ENCODE measurements around the gene C20orf96. TPM values are rescaled to one million over a fixed set of nuclear protein-coding genes. Genes with fewer than 3 reads are reported as not detected.

C20orf96 gene
- total and polyA plus RNA-seq, 4 donors: 4.6 to 11.1 (median 5.4) TPM

DNA sequence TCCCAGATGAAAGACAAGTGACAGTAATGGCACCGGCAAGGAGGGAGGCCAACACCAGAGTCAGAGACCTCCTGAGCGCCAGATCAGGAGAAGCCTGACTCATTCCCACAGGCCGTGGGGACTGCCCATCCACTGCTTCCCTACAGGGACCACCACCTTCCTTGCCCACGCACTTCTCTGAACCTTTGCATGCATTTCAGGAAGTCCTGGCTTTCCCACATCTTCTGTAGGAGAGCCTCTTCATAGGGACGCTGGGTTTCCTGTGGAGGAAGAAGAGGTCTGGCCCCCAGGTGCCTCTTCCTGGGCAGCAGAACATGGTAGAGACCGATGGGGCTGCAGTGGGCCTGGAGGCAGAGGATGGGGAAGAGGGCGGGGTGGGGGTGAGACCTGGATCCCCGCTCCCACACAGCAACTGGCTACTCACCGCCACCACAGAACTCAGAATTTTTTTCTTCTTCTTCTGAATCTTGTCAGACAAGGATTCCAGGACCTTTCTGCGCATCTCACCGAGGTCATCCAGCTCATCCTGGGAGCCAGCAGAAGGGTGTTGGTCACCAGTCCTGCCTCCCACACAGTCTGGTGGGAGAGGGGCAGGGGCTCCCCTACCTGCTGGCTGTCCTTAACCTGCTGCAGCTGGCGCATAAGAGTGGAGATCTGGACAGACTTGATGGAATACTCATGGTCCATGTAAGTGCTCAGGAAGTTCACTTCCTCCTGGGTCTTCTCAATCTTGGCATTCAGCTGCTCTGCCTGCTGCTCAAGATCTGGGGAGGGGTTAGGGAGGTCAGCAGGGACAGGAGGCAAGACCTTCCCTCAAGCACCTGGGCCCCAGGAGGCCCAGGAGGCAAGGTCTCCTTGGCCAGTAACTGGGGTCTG lies 13.7 kb downstream of the C20orf96 start:
- H3K9me3 ChIP-seq (ENCODE audit: control insufficient read depth, low read length): no peaks in the 10 kb centered on the region
- H3K4me1 ChIP-seq (ENCODE audit: control insufficient read depth in 1 of 2, insufficient read depth in 2 of 2, low read length in 2 of 2): no peaks in the 10 kb centered on the region
- H3K4me3 ChIP-seq (ENCODE audit: low read length in 2 of 2): no peak overlapping the region
- no peak for ATAC-seq (ENCODE audit: low FRiP score)
- intact Hi-C loops (cut with DNase I): no loop called here
- no peak overlapping the region for H3K27ac ChIP-seq (ENCODE audit: low read depth in 1 of 2, low read length in 2 of 2)
- H3K27me3 ChIP-seq (ENCODE audit: control insufficient read depth in 1 of 2, insufficient read depth in 2 of 2, low read length in 1 of 2): no peaks in the 10 kb centered on the region
- H3K36me3 ChIP-seq (ENCODE audit: control insufficient read depth in 1 of 2, insufficient read depth in 2 of 2, low read length in 1 of 2): peaks cover 0 to 3% of the 10 kb centered on the region in 2 donors
- WGBS, 2 donors: 95 to 96% methylated on average over 12 of the region's 12 CpGs
- peak in 1 of 2 donors; percentile 44 for DNase-seq

DNA sequence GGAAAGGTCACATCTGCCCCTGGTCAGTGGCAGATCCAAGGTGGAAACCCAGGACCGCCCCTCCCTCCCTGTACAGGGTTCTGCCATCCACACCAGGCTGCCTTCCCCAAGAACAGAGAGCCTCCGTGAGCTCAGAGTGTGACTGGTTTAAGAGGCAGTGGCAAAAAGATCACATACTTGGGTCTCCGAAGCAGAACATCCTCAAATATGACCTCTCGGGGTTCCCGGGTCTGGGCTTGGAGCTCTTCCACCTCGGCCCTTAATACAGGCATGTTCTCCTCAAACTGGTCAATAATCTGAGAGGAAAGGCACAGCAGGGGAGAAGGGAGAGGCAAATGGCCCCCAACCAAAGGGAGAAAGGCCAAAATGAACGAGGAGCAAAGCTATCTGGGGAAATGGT lies 14.8 kb downstream of the C20orf96 start:
- no peaks in the 10 kb centered on the region for H3K4me1 ChIP-seq (ENCODE audit: control insufficient read depth in 1 of 2, insufficient read depth in 2 of 2, low read length in 2 of 2)
- WGBS, 2 donors: 79 to 85% methylated on average over 7 of the region's 7 CpGs
- no peak overlapping the region for H3K27ac ChIP-seq (ENCODE audit: low read depth in 1 of 2, low read length in 2 of 2)
- H3K27me3 ChIP-seq (ENCODE audit: control insufficient read depth in 1 of 2, insufficient read depth in 2 of 2, low read length in 1 of 2): no peaks in the 10 kb centered on the region
- H3K9me3 ChIP-seq (ENCODE audit: control insufficient read depth, low read length): no peaks in the 10 kb centered on the region
- H3K4me3 ChIP-seq (ENCODE audit: low read length in 2 of 2): no peak overlapping the region
- ATAC-seq (ENCODE audit: low FRiP score): no peak
- H3K36me3 ChIP-seq (ENCODE audit: control insufficient read depth in 1 of 2, insufficient read depth in 2 of 2, low read length in 1 of 2): peaks cover 0 to 3% of the 10 kb centered on the region in 2 donors
- intact Hi-C loops (cut with DNase I): no loop called here
- DNase-seq: no peak

DNA sequence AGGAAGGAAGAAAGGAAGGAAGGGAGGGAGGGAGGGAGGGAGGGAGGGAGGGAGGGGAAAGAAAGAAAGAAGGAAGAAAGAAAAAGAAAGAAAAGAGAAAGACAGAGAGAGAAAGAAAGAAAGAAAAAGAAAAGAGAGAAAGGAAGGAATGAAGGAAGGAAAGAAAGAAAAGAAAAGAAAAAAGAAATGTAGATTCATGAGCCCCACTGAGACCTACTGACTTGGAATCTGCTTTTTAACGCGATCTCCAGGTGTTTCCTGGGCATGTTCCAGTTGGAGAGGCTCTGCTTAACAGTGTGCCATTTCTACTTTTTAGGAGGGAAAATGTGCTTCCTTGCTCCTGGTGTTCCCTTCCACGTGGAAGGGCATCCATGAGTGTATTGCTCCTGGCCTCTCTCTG lies 16.7 kb downstream of the C20orf96 start:
- no peaks in the 10 kb centered on the region for H3K4me1 ChIP-seq (ENCODE audit: control insufficient read depth in 1 of 2, insufficient read depth in 2 of 2, low read length in 2 of 2)
- H3K9me3 ChIP-seq (ENCODE audit: control insufficient read depth, low read length): no peaks in the 10 kb centered on the region
- ATAC-seq (ENCODE audit: low FRiP score) (no peak), DNase-seq (no peak)
- H3K36me3 ChIP-seq (ENCODE audit: control insufficient read depth in 1 of 2, insufficient read depth in 2 of 2, low read length in 1 of 2): peaks cover 0 to 3% of the 10 kb centered on the region in 2 donors
- no peak overlapping the region for H3K4me3 ChIP-seq (ENCODE audit: low read length in 2 of 2)
- WGBS, 2 donors: 54 to 75% methylated on average over 3 of the region's 3 CpGs
- H3K27ac ChIP-seq (ENCODE audit: low read depth in 1 of 2, low read length in 2 of 2): no peak overlapping the region
- intact Hi-C loops (cut with DNase I): no loop called here
- H3K27me3 ChIP-seq (ENCODE audit: control insufficient read depth in 1 of 2, insufficient read depth in 2 of 2, low read length in 1 of 2): no peaks in the 10 kb centered on the region

DNA sequence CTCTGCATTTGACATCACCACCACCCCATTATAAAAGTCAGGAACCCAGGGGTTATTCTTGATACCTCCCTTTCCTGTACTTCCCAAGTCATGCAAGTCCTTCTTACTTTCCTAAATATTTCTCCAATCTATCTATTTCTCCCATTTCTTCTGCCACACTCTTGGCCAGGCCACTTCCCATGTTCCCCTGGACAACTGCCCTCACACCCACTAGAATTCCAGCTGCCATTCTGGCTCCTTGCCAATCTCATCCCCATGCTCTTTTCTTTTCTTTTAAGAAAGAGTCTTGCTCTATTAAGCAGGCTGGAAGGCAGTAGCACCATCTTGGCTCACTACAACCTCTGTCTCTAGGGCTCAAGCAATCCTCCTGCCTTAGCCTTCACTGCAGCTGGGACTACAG lies 17.8 kb downstream of the C20orf96 start:
- intact Hi-C loops (cut with DNase I): no loop called here
- ATAC-seq (ENCODE audit: low FRiP score) (no peak), DNase-seq (no peak)
- no peak overlapping the region for H3K27ac ChIP-seq (ENCODE audit: low read depth in 1 of 2, low read length in 2 of 2)
- no peaks in the 10 kb centered on the region for H3K4me1 ChIP-seq (ENCODE audit: control insufficient read depth in 1 of 2, insufficient read depth in 2 of 2, low read length in 2 of 2)
- no peak overlapping the region for H3K4me3 ChIP-seq (ENCODE audit: low read length in 2 of 2)
- H3K27me3 ChIP-seq (ENCODE audit: control insufficient read depth in 1 of 2, insufficient read depth in 2 of 2, low read length in 1 of 2): no peaks in the 10 kb centered on the region
- H3K9me3 ChIP-seq (ENCODE audit: control insufficient read depth, low read length): no peaks in the 10 kb centered on the region
- peaks cover 0 to 3% of the 10 kb centered on the region in 2 donors for H3K36me3 ChIP-seq (ENCODE audit: control insufficient read depth in 1 of 2, insufficient read depth in 2 of 2, low read length in 1 of 2)

DNA sequence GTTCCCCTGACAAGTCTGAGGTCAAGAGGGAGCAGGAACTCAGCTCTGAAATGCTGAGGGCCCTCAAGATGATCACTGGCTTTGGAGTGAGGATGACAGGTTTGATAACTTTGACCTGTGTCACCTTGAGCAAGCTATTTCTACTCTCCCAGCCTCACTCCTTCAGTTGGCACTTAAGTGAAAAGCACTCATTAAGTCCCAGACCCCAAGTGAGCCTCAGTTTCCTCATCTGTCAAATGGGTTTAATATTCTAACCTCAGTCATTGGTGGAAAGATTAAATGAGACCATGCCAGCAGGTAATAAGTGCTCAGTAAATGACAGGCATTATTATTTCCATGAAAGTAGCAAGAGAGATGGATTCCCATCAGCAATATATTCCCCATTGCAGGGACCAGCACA lies 19.0 kb downstream of the C20orf96 start:
- ATAC-seq (ENCODE audit: low FRiP score) (no peak), DNase-seq (no peak)
- Histone ChIP-seq H3K27me3 (ENCODE audit: control insufficient read depth in 1 of 2, insufficient read depth in 2 of 2, low read length in 1 of 2) (no peaks in the 10 kb centered on the region), H3K9me3 (ENCODE audit: control insufficient read depth, low read length) (no peaks in the 10 kb centered on the region), H3K4me3 (ENCODE audit: low read length in 2 of 2) (no peak overlapping the region), H3K4me1 (ENCODE audit: control insufficient read depth in 1 of 2, insufficient read depth in 2 of 2, low read length in 2 of 2) (no peaks in the 10 kb centered on the region), H3K27ac (ENCODE audit: low read depth in 1 of 2, low read length in 2 of 2) (no peak overlapping the region), H3K36me3 (ENCODE audit: control insufficient read depth in 1 of 2, insufficient read depth in 2 of 2, low read length in 1 of 2) (no peaks in the 10 kb centered on the region)
- intact Hi-C loops (cut with DNase I): no loop called here

DNA sequence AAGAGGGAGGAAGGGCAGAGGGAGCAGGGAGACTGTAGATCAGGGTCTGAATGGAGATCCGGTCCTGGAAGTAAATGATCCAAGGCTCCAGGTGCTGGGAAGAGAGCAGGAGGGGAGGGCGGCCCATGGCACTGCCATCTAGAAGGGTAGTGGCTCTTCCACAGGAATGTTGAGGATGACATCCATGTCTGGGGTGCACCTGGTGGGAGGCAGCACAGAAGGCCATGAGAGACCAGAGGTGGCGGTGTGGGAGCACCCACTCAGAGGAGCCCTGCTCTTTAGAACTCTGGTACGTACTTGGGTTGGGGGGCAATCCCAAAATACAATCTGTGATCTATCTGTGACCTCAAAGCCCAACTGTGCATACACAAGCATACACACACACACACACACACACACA lies 19.5 kb downstream of the C20orf96 start:
- no peaks in the 10 kb centered on the region for H3K9me3 ChIP-seq (ENCODE audit: control insufficient read depth, low read length)
- no peak overlapping the region for H3K27ac ChIP-seq (ENCODE audit: low read depth in 1 of 2, low read length in 2 of 2)
- no peak for DNase-seq
- no peak for ATAC-seq (ENCODE audit: low FRiP score)
- 92 to 95% methylated on average over 4 of the region's 4 CpGs for WGBS, 2 donors
- H3K4me3 ChIP-seq (ENCODE audit: low read length in 2 of 2): no peak overlapping the region
- no peaks in the 10 kb centered on the region for H3K27me3 ChIP-seq (ENCODE audit: control insufficient read depth in 1 of 2, insufficient read depth in 2 of 2, low read length in 1 of 2)
- H3K4me1 ChIP-seq (ENCODE audit: control insufficient read depth in 1 of 2, insufficient read depth in 2 of 2, low read length in 2 of 2): no peaks in the 10 kb centered on the region
- H3K36me3 ChIP-seq (ENCODE audit: control insufficient read depth in 1 of 2, insufficient read depth in 2 of 2, low read length in 1 of 2): no peaks in the 10 kb centered on the region
- intact Hi-C loops (cut with DNase I): no loop called here

DNA sequence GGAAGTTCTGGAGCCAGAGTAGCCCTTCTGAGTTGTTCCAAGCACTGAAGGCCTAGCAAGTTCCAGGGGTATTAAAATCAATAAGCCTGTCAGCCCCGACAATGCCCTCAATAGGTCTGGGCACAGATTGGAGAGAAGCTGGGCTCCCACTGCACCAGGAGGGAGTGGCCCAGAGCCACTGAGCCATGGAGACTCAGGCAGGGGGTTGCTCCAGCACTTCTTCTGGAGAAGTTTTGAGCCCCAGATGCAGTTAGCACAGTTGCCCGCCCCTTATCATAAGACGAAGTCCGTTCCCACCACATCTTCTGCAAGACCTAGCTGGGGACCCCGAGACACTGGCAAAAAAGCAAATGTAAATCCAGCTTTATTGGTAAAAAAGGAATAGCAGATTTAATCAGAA lies 20.0 kb downstream of the C20orf96 start:
- no peaks in the 10 kb centered on the region for H3K4me1 ChIP-seq (ENCODE audit: control insufficient read depth in 1 of 2, insufficient read depth in 2 of 2, low read length in 2 of 2)
- H3K9me3 ChIP-seq (ENCODE audit: control insufficient read depth, low read length): no peaks in the 10 kb centered on the region
- 89 to 90% methylated on average over 5 of the region's 5 CpGs for WGBS, 2 donors
- ATAC-seq (ENCODE audit: low FRiP score) (no peak), DNase-seq (no peak)
- no peak overlapping the region for H3K27ac ChIP-seq (ENCODE audit: low read depth in 1 of 2, low read length in 2 of 2)
- intact Hi-C loops (cut with DNase I): no loop called here
- no peaks in the 10 kb centered on the region for H3K27me3 ChIP-seq (ENCODE audit: control insufficient read depth in 1 of 2, insufficient read depth in 2 of 2, low read length in 1 of 2)
- no peaks in the 10 kb centered on the region for H3K36me3 ChIP-seq (ENCODE audit: control insufficient read depth in 1 of 2, insufficient read depth in 2 of 2, low read length in 1 of 2)
- H3K4me3 ChIP-seq (ENCODE audit: low read length in 2 of 2): no peak overlapping the region

DNA sequence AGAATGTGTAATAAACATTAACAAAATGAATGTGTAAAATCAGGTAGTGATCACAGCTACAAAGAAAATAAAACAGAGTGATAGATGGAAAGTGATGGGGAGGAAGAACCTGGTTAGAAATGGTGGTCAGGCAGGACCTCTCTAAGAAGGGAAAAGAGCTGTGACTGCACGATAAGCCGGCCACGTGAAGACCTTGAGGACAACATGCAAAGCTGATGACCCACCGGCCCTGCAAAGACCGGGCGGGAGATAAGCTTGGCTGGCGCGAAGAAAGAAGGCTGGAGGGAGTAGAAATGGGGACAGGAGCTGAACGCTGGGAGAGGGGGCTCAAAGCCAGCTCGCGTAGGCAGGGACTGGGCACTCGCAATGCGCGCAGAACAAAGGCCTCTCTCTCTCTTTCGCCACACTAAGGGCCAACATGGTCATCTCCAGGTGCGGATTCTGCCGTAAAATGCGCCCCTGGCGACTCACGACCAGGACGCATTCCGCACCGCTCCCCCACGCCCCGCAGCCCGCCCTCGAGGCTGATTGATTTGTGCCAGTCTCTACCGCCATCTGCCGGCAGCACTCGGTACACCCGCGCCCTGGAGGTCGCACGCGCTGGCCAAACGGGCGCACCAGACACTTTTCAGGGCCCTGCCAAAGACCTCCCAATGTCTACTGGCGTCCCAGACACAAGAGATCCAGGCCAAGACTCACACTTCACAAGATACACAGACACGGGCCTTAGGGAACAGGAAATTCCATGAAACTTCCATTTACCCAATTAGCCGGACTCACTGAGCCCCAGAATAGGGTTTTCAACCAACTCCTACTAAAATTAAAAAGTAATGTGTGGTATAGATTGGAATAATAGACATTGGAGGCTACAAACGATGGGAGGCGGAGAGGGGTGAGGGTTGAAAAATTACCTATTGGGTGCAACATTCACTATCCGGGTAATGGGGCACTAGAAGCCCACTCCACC lies 23.7 kb downstream of the C20orf96 start:
- intact Hi-C loops (cut with DNase I): loop anchor here in 1 of 2 donors (2.0 to 10.0 kb wide), 2 partner anchors 58 to 68 kb away; no protein-coding TSS in a partner anchor
- Histone ChIP-seq H3K4me3 (ENCODE audit: low read length in 2 of 2) (peak overlapping the region; percentile 5 to 28), H3K36me3 (ENCODE audit: control insufficient read depth in 1 of 2, insufficient read depth in 2 of 2, low read length in 1 of 2) (no peaks in the 10 kb centered on the region), H3K27me3 (ENCODE audit: control insufficient read depth in 1 of 2, insufficient read depth in 2 of 2, low read length in 1 of 2) (no peaks in the 10 kb centered on the region), H3K4me1 (ENCODE audit: control insufficient read depth in 1 of 2, insufficient read depth in 2 of 2, low read length in 2 of 2) (no peaks in the 10 kb centered on the region), H3K9me3 (ENCODE audit: control insufficient read depth, low read length) (no peaks in the 10 kb centered on the region), H3K27ac (ENCODE audit: low read depth in 1 of 2, low read length in 2 of 2) (no peak overlapping the region)
- ATAC-seq (ENCODE audit: low FRiP score) (peak; percentile 95), DNase-seq (peak; percentile 89 to 96)
- 5 to 6% methylated on average over 42 to 43 of the region's 43 CpGs for WGBS, 2 donors

Measured in aorta (tissue), 5 donors.